ENCODE measurements around the gene ZNF300. TPM values are rescaled to one million over a fixed set of nuclear protein-coding genes. Genes with fewer than 3 reads are reported as not detected.
A peak's percentile ranks its signal among the peaks of the same experiment; 100 is the strongest.

The ZNF300 gene
- 12.1 and 12.4 TPM in 2 replicates for total RNA-seq
- long read RNA-seq, full-length matches to known transcripts, result 26 of 30 reads
- long read RNA-seq, partial matches to known transcripts, result 4 of 30 reads
- long read RNA-seq, other reads (novel, unspliced or antisense), result 0 of 30 reads

DNA sequence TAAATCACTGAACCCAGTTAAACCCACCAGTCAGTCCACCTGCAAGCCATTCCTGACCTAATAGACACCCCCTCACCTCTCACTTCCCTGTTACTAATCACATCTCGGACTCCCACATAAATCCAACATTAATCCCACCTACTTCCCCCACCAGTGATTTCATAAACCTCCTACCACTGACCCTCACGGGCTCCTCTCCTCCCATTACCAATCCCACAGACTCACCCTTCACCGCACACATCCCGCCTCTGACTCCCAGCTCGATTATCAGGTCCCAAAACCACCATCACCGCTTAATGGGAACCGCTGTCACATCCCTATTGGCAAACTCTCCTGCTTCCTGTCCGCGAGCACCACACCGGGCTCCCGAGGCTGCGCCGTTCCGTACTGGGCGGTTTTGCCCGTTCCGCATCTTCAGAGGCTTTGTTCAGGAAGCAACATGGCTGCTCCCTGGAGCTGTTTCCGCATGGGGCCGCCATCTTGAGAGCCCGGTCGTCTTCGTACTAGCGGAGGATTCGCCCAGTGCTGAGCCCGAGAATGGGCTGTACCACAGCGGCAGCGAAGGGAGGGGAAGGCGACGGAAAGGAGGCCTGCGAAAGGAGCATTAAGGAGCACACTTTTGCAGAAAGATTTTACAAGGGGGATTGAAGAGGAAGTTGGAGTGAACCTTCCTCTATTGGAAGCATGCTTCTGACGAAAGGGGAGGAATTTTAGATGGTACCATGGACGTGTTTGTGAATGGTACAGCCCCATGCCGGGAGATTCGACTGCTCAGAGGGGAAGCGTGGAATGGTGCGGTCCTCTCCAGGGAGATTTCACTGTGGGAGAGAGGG lies at the start of gene ZNF300:
Gene ZNF300 (minus strand): TSS at position 502 of the 833 bp plus-strand sequence. CDS start 1,825 bp downstream, outside the sequence.
- peaks cover 13% of the 10 kb centered on the region for H3K4me1 Mint-ChIP-seq
- H3K27me3 Mint-ChIP-seq (ENCODE audit: low read depth), result peaks cover 5% of the 10 kb centered on the region
- H3K4me3 Mint-ChIP-seq, result peak within 1 kb of the TSS; percentile 95
- peaks cover 29% of the 10 kb centered on the region for H3K9me3 Mint-ChIP-seq
- peaks cover 41% of the 10 kb centered on the region for H3K36me3 Mint-ChIP-seq (ENCODE audit: low read depth)
- TF ChIP-seq, protein P1, sequence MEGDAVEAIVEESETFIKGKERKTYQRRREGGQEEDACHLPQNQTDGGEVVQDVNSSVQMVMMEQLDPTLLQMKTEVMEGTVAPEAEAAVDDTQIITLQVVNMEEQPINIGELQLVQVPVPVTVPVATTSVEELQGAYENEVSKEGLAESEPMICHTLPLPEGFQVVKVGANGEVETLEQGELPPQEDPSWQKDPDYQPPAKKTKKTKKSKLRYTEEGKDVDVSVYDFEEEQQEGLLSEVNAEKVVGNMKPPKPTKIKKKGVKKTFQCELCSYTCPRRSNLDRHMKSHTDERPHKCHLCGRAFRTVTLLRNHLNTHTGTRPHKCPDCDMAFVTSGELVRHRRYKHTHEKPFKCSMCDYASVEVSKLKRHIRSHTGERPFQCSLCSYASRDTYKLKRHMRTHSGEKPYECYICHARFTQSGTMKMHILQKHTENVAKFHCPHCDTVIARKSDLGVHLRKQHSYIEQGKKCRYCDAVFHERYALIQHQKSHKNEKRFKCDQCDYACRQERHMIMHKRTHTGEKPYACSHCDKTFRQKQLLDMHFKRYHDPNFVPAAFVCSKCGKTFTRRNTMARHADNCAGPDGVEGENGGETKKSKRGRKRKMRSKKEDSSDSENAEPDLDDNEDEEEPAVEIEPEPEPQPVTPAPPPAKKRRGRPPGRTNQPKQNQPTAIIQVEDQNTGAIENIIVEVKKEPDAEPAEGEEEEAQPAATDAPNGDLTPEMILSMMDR (conservative IDR thresholded peaks at IDR 0.05), result no peak
- H3K27ac Mint-ChIP-seq (ENCODE audit: unreplicated experiment), result peak within 1 kb of the TSS; percentile 100
- peak; percentile 64 for DNase-seq (ENCODE audit: low read depth, low spot score)

DNA sequence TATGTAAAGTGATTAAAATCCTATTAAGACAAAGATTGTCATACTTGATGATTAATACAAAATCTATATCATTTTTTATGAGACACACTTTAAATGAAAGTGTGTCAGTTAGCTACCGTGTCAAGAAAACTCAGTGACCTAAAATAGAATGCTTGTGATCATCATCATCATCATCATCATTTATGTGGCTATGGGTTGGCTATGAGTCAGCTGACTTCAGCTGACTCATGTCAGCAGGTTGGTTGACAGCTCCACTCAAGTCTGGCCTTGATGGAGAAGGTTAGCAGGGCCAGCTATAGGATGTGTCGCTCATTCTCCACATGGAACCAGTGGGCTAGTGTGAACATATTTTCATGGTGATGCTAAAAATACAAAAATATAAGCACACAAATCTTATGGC lies 43.8 kb upstream of the ZNF300 start:
- Mint-ChIP-seq H3K4me3 (no peak overlapping the region), H3K27me3 (ENCODE audit: low read depth) (no peaks in the 10 kb centered on the region), H3K4me1 (no peaks in the 10 kb centered on the region), H3K9me3 (peaks cover 34% of the 10 kb centered on the region), H3K36me3 (ENCODE audit: low read depth) (peaks cover 2% of the 10 kb centered on the region), H3K27ac (ENCODE audit: unreplicated experiment) (no peak overlapping the region)
- no peak for DNase-seq (ENCODE audit: low read depth, low spot score)
- TF ChIP-seq, protein P1 (conservative IDR thresholded peaks at IDR 0.05), result no peak

DNA sequence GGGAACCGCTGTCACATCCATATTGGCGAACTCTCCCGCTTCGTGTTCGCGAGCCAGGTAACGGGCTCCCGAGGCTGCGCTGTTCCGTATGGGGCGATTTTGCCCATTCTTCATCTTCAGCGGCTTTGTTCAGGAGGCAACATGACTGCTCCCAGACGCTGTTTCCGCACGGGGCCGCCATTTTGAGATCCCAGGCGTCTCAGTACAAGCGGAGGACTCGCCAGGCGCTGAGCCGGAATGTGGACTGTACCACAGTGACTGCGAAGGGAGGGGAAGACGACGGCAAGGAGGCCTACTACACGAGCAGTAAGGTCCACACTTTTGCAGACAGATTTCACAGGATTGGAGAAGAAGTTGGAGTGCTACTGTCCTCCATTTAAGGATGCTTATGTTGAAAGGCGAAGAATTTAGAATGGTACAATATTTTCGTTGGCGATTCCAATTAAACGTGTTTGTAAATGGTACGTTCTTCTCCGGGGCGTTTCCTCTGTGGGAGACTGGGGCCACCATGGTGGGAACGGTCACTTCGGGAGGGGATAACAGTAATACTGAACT lies 41.6 kb upstream of the ZNF300 start:
- Mint-ChIP-seq H3K36me3 (ENCODE audit: low read depth) (peaks cover 2% of the 10 kb centered on the region), H3K4me3 (no peak overlapping the region), H3K27ac (ENCODE audit: unreplicated experiment) (no peak overlapping the region), H3K9me3 (peaks cover 27% of the 10 kb centered on the region), H3K4me1 (no peaks in the 10 kb centered on the region), H3K27me3 (ENCODE audit: low read depth) (no peaks in the 10 kb centered on the region)
- no peak for DNase-seq (ENCODE audit: low read depth, low spot score)
- TF ChIP-seq, protein P1 (conservative IDR thresholded peaks at IDR 0.05), result no peak

DNA sequence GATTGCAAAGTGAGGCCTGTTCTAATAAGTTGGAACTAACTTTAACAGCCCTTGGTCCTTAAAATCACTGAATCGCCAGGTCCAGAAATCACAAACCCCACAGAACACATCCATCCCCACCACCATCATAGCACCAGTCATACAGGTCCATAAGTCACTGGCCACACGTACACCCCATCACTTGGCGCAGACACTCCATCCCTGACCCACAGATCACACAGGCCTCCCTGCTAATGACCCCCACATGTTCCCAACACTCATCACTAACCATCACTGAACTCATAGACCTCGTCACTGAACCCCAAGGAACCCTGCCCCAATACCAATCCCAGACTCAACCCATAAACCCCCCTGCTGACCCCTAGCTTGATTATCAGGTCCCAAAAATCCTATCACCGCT lies 41.2 kb upstream of the ZNF300 start:
- Mint-ChIP-seq H3K27me3 (ENCODE audit: low read depth) (no peaks in the 10 kb centered on the region), H3K27ac (ENCODE audit: unreplicated experiment) (no peak overlapping the region), H3K36me3 (ENCODE audit: low read depth) (peaks cover 5% of the 10 kb centered on the region), H3K4me1 (no peaks in the 10 kb centered on the region), H3K9me3 (peaks cover 29% of the 10 kb centered on the region), H3K4me3 (no peak overlapping the region)
- DNase-seq (ENCODE audit: low read depth, low spot score), result no peak
- TF ChIP-seq, protein P1 (conservative IDR thresholded peaks at IDR 0.05), result no peak

DNA sequence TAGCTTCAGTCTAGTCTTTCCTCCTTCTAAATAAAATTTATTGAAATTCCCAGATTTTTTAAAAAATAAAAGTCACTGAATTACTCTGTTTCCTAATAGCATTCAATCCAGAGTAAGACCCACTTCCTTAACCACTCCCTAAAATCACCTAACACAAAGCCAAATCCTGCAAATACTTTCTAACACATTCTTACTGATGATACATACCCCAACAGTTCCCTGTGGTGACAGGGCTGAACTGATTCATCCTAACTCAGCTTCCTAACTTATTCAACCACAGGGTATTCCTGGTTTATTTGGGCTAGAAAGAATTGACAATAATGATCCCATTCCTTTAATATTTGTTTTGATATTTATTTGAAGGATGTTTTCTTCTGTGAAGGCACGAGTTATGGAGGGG lies 40.7 kb upstream of the ZNF300 start:
- Mint-ChIP-seq H3K9me3 (peaks cover 27% of the 10 kb centered on the region), H3K4me3 (no peak overlapping the region), H3K4me1 (no peaks in the 10 kb centered on the region), H3K27me3 (ENCODE audit: low read depth) (no peaks in the 10 kb centered on the region), H3K36me3 (ENCODE audit: low read depth) (peaks cover 5% of the 10 kb centered on the region), H3K27ac (ENCODE audit: unreplicated experiment) (no peak overlapping the region)
- TF ChIP-seq, protein P1 (conservative IDR thresholded peaks at IDR 0.05), result no peak
- no peak for DNase-seq (ENCODE audit: low read depth, low spot score)
